ENCODE data around the gene ASCL4. TPM values are rescaled to one million over a fixed set of nuclear protein-coding genes. Genes with fewer than 3 reads are reported as not detected.

ASCL4 gene
- total and polyA plus RNA-seq, 2 of the 8 experiments (the other 6 are each of a cell fraction or from before 2014, with no cell fraction given) = not detected

GRCh38 chr12:107791465-107792089 lies 17.1 kb downstream of the ASCL4 start:
- H3K4me3 ChIP-seq (ENCODE audit: extremely low read depth in 1 of 4, insufficient read depth in 2 of 4, low read depth in 3 of 4, low read length in 4 of 4) = no peak overlapping the region
- H3K4me2 ChIP-seq (ENCODE audit: insufficient read depth in 1 of 2, low read depth in 2 of 2, low read length in 2 of 2) = no peak overlapping the region
- H3K27me3 ChIP-seq (replicated peaks in 1 of 4; ENCODE audit: control insufficient read depth in 3 of 4, extremely low read depth in 1 of 4, insufficient read depth in 3 of 4, low read length in 3 of 4) = no peaks in the 10 kb centered on the region
- H3K56ac ChIP-seq (replicated peaks; ENCODE audit: insufficient read length, low read depth, low read length) = no peak overlapping the region
- no peak overlapping the region for H2BK12ac ChIP-seq (ENCODE audit: low read depth, low read length)
- no peaks in the 10 kb centered on the region for H3K79me1 ChIP-seq (ENCODE audit: low read depth, low read length)
- H4K5ac ChIP-seq (ENCODE audit: insufficient read length, low read depth, low read length) = no peak overlapping the region
- no peak for DNase-seq (ENCODE audit: low read depth in 1 of 2, low spot score in 2 of 2)
- no peaks in the 10 kb centered on the region for H4K20me1 ChIP-seq (replicated peaks in 1 of 2; ENCODE audit: control insufficient read depth in 1 of 2, insufficient read depth in 2 of 2, low read length in 2 of 2)
- H4K91ac ChIP-seq (replicated peaks; ENCODE audit: insufficient read length, low read length) = no peak overlapping the region
- no peak overlapping the region for H2BK20ac ChIP-seq (ENCODE audit: low read length)
- peaks cover 2% of the 10 kb centered on the region; the same call in 1 of the 2 replicates for H3K23me2 ChIP-seq (ENCODE audit: low read depth, low read length)
- ChIA-PET CTCF (ENCODE audit: partially characterized antibody) (interaction anchor here (0.6 kb wide), 1 partner anchor 15 kb away, joined by 3 read pairs; no protein-coding TSS in a partner anchor), POLR2A (ENCODE audit: partially characterized antibody) (no interaction called here)
- no peak overlapping the region for H4K8ac ChIP-seq (ENCODE audit: extremely low read depth, insufficient read depth, low read length)
- H2AK5ac ChIP-seq (ENCODE audit: low read depth, low read length) = no peak overlapping the region
- peaks cover 0 to 10% of the 10 kb centered on the region in 2 experiments; a peak in 2 of 4 replicates for H3K9me3 ChIP-seq (ENCODE audit: insufficient read depth in 2 of 2, low read depth in 1 of 2, low read length in 1 of 2)
- WGBS, 2 experiments (ENCODE audit: extremely low coverage in 1 of 2, insufficient coverage in 1 of 2, insufficient read length in 1 of 2, insufficient replicate concordance in 2 of 2, low coverage in 1 of 2, low lambda C conversion rate in 2 of 2, missing lambda C conversion rate in 1 of 2) = 92% methylated on average over 1 of the region's 1 CpG; no CpG with 5 or more reads in 1 of the 2 experiments
- no peaks in the 10 kb centered on the region for H3K36me3 ChIP-seq (ENCODE audit: control insufficient read depth in 2 of 4, insufficient read depth in 4 of 4, low read length in 3 of 4)
- H3K27ac ChIP-seq (ENCODE audit: low read depth, low read length) = no peak overlapping the region
- H3K4me1 ChIP-seq (replicated peaks in 1 of 4; ENCODE audit: control insufficient read depth in 3 of 4, insufficient read depth in 4 of 4, low read length in 3 of 4) = no peaks in the 10 kb centered on the region
- H2BK120ac ChIP-seq (replicated peaks; ENCODE audit: low read depth, low read length) = no peak overlapping the region
- no peak overlapping the region for H3K9ac ChIP-seq (replicated peaks in 1 of 4; ENCODE audit: extremely low read depth in 1 of 4, low read depth in 3 of 4, low read length in 3 of 4)
- no peaks in the 10 kb centered on the region for H3K79me2 ChIP-seq (ENCODE audit: control insufficient read depth in 1 of 2, insufficient read depth in 2 of 2, low read length in 2 of 2)
- no peak overlapping the region for H3K4ac ChIP-seq (replicated peaks; ENCODE audit: insufficient read length, low read depth, low read length)
- H2BK5ac ChIP-seq (ENCODE audit: low read depth, low read length) = no peak overlapping the region
- no peak overlapping the region for H3K23ac ChIP-seq (ENCODE audit: insufficient read length)
- H2AFZ ChIP-seq (ENCODE audit: low read length) = no peak overlapping the region
- no peak for FAIRE-seq
- H2BK15ac ChIP-seq (ENCODE audit: low read length) = no peak overlapping the region
- H3K18ac ChIP-seq (ENCODE audit: extremely low read depth, low read length) = no peak overlapping the region
- H3K14ac ChIP-seq (ENCODE audit: insufficient read length) = no peak overlapping the region
- no peak for TF ChIP-seq TEAD4 (IDR thresholded peaks at IDR 0.05; ENCODE audit: low read depth, low read length)
- no peak for TF ChIP-seq HDAC6 (IDR thresholded peaks at IDR 0.05; ENCODE audit: low read depth, low read length)
- no peak for TF ChIP-seq HDAC2 (IDR thresholded peaks at IDR 0.05; ENCODE audit: borderline replicate concordance in 1 of 2, low read depth in 2 of 2, low read length in 2 of 2)
- no peak for TF ChIP-seq GTF2F1 (IDR thresholded peaks at IDR 0.05; ENCODE audit: borderline replicate concordance, low read depth, low read length)
- no peak for TF ChIP-seq KDM5A (IDR thresholded peaks at IDR 0.05; ENCODE audit: low read length)
- TF ChIP-seq NANOG (IDR thresholded peaks at IDR 0.05; ENCODE audit: insufficient read depth, low read depth, low read length, poor library complexity, severe bottlenecking) = no peak
- TF ChIP-seq TAF1 (IDR thresholded peaks at IDR 0.05; ENCODE audit: low read depth, low read length) = no peak
- no peak for TF ChIP-seq RXRA (IDR thresholded peaks at IDR 0.05; ENCODE audit: insufficient read depth, low read depth, low read length)
- TF ChIP-seq SP1 (IDR thresholded peaks at IDR 0.05; ENCODE audit: low read depth, low read length) = no peak
- no peak for TF ChIP-seq JUN (IDR thresholded peaks at IDR 0.05; ENCODE audit: low read depth, low read length)
- no peak for TF ChIP-seq EGR1 (IDR thresholded peaks at IDR 0.05; ENCODE audit: borderline replicate concordance, low read depth, low read length)
- no peak for TF ChIP-seq CREB1 (IDR thresholded peaks at IDR 0.05)
- no peak for TF ChIP-seq KDM4A (IDR thresholded peaks at IDR 0.05; ENCODE audit: low read depth, low read length, severe bottlenecking)

All from H1 (cell line).